Neuronal stem cell (in vitro differentiated cells): ENCODE data around the gene ACTN4.
"Not testable (repeated sequence)": the region's sequence is repeated elsewhere in the genome, so short reads cannot be mapped to it uniquely, and the experiment has no call there.

Experiments used
- DNase-seq: peaks from one replicate; pipeline ENCODE4 v3.0.0-alpha.2; 2013; ENCODE audit warnings: low spot score
- H2AFZ ChIP-seq: one replicate; pipeline ENCODE4 v1.6.1; 2013; ENCODE audit warnings: mild to moderate bottlenecking, low read length, inconsistent platforms
- H2AK5ac ChIP-seq: 2 replicates; pipeline ENCODE4 v1.6.1; 2013; ENCODE audit warnings: low read depth, mild to moderate bottlenecking, inconsistent platforms, low read length, moderate library complexity, mixed read lengths
- H2BK120ac ChIP-seq: 2 replicates; pipeline ENCODE4 v1.6.1; 2013; ENCODE audit warnings: low read depth, mild to moderate bottlenecking, inconsistent platforms, low read length, moderate library complexity, mixed read lengths
- H2BK12ac ChIP-seq: one replicate; pipeline ENCODE4 v1.6.1; 2013; ENCODE audit warnings: low read length, inconsistent platforms
- H2BK15ac ChIP-seq: 2 replicates; pipeline ENCODE4 v1.6.1; 2013; ENCODE audit warnings: mild to moderate bottlenecking, low read length, inconsistent platforms, mixed read lengths
- H2BK5ac ChIP-seq: one replicate; pipeline ENCODE4 v1.6.1; 2013; ENCODE audit warnings: inconsistent platforms, mild to moderate bottlenecking, low read length, moderate library complexity
- H3K14ac ChIP-seq: one replicate; pipeline ENCODE4 v1.6.1; 2013; ENCODE audit warnings: low read length, inconsistent platforms
- H3K18ac ChIP-seq: 2 replicates; pipeline ENCODE4 v1.6.1; 2013; ENCODE audit warnings: low read length, inconsistent platforms
- H3K23ac ChIP-seq: 2 replicates; pipeline ENCODE4 v1.6.1; 2013; ENCODE audit warnings: low read depth, mild to moderate bottlenecking, mixed read lengths, low read length, inconsistent platforms; ENCODE audit not compliant: poor library complexity
- H3K27ac ChIP-seq: replicated peaks from 3 replicates; pipeline ENCODE4 v1.5.1; 2013; ENCODE audit warnings: low read length, inconsistent platforms
- H3K27me3 ChIP-seq, 3 experiments: 2 replicates each; pipeline ENCODE4 v1.6.1; 2013; ENCODE audit warnings: low read length in 3 of 3, mild to moderate bottlenecking in 2 of 3, inconsistent platforms in 1 of 3, low read depth in 1 of 3, mixed read lengths in 1 of 3, moderate library complexity in 1 of 3; ENCODE audit not compliant: control insufficient read depth in 3 of 3, insufficient read depth in 3 of 3
- H3K36me3 ChIP-seq, 2 donors: replicated peaks in 1 of 2; 2 replicates each; pipeline ENCODE4 v1.6.1; 2013; ENCODE audit warnings: low read length in 2 of 2; ENCODE audit not compliant: control insufficient read depth in 2 of 2, insufficient read depth in 2 of 2
- H3K4ac ChIP-seq: 2 replicates; pipeline ENCODE4 v1.6.1; 2013; ENCODE audit warnings: inconsistent platforms, mild to moderate bottlenecking, low read length, moderate library complexity
- H3K4me1 ChIP-seq, 2 donors: 1 replicate in 1 of 2; 2 replicates in 1 of 2; pipeline ENCODE4 v1.6.1; 2013; ENCODE audit warnings: low read length in 2 of 2, low read depth in 1 of 2; ENCODE audit not compliant: control insufficient read depth in 2 of 2, insufficient read depth in 1 of 2
- H3K4me2 ChIP-seq: one replicate; pipeline ENCODE4 v1.6.1; 2013; ENCODE audit warnings: mild to moderate bottlenecking, low read length, inconsistent platforms; ENCODE audit not compliant: insufficient read depth, poor library complexity, severe bottlenecking
- H3K4me3 ChIP-seq, 2 donors: 2 replicates each; pipeline ENCODE4 v1.5.1; 2013; ENCODE audit warnings: low read length in 2 of 2, mild to moderate bottlenecking in 2 of 2, inconsistent platforms in 1 of 2, moderate library complexity in 1 of 2
- H3K79me1 ChIP-seq: one replicate; pipeline ENCODE4 v1.6.1; 2013; ENCODE audit warnings: low read depth, mild to moderate bottlenecking, inconsistent platforms, low read length, moderate library complexity
- H3K9ac ChIP-seq: one replicate; pipeline ENCODE4 v1.6.1; 2013; ENCODE audit warnings: mild to moderate bottlenecking, low read depth, low read length, inconsistent platforms; ENCODE audit not compliant: poor library complexity
- H3K9me3 ChIP-seq, 2 donors: replicated peaks in 1 of 2; 2 replicates each; pipeline versions ENCODE3 to v1.6.1; 2013; ENCODE audit warnings: low read length in 2 of 2, mild to moderate bottlenecking in 2 of 2, inconsistent platforms in 1 of 2, low read depth in 1 of 2, mixed read lengths in 1 of 2, moderate library complexity in 1 of 2; ENCODE audit not compliant: control insufficient read depth in 2 of 2, insufficient read depth in 1 of 2
- H4K8ac ChIP-seq: one replicate; pipeline ENCODE4 v1.6.1; 2013; ENCODE audit warnings: low read depth, mild to moderate bottlenecking, inconsistent platforms, low read length, moderate library complexity
- H4K91ac ChIP-seq: one replicate; pipeline ENCODE4 v1.6.1; 2013; ENCODE audit warnings: low read length, low read depth, mild to moderate bottlenecking, inconsistent platforms; ENCODE audit not compliant: poor library complexity
- WGBS, 2 donors: extraction: QIAGEN DNeasy Blood & Tissue Kit; methylation state at CpG; one replicate each; pipeline ENCODE4 v1.1.7; 2013; ENCODE audit warnings: missing lambda C conversion rate in 2 of 2, mixed read lengths in 1 of 2; ENCODE audit not compliant: insufficient read length in 2 of 2, insufficient replicate concordance in 1 of 2; ENCODE audit errors: extremely low coverage in 2 of 2; 5-methylcytosine and 5-hydroxymethylcytosine counted together

Gene ACTN4

DNA sequence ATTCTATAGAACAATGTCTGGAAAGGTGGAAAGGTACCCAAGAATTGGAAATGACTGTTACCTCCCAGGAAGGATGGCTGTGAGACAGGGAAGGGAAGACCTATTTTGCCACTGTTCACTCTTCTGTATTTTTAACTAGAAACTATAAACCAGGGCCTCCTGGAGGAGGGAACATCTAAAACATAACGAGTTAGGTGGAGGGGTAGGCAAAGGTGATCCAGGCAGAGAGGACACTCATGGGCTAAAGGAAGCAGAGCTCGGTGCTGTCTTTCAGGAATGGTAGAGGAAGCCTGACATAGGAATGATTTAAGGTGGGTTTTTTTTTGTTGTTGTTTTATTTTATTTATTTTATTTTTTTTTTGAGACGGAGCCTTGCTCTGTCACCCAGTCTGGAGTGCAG lies 22.6 kb upstream of the ACTN4 start:
- H2BK120ac ChIP-seq, result no peak overlapping the region
- 100% methylated on average over 1 of the region's 3 CpGs; no CpG with 5 or more reads in 1 of the 2 donors for WGBS, 2 donors
- no peak overlapping the region for H2BK12ac ChIP-seq
- H4K8ac ChIP-seq, result no peak overlapping the region
- DNase-seq, result no peak
- H3K14ac ChIP-seq, result no peak overlapping the region
- H3K9me3 ChIP-seq, result peaks cover 0 to 1% of the 10 kb centered on the region in 2 donors
- no peaks in the 10 kb centered on the region for H3K27me3 ChIP-seq
- peaks cover 42 to 89% of the 10 kb centered on the region in 2 donors for H3K36me3 ChIP-seq
- H2BK5ac ChIP-seq, result no peak overlapping the region
- H3K4me3 ChIP-seq, result no peak overlapping the region
- H2AK5ac ChIP-seq, result no peak overlapping the region
- H2BK15ac ChIP-seq, result no peak overlapping the region
- no peak overlapping the region for H3K4me2 ChIP-seq
- no peak overlapping the region for H3K23ac ChIP-seq
- no peak overlapping the region for H3K9ac ChIP-seq
- no peak overlapping the region for H4K91ac ChIP-seq
- H2AFZ ChIP-seq, result no peak overlapping the region
- H3K27ac ChIP-seq, result no peak overlapping the region
- peaks cover 1% of the 10 kb centered on the region for H3K79me1 ChIP-seq
- H3K4me1 ChIP-seq, result peaks cover under 1 to 1% of the 10 kb centered on the region in 2 donors
- H3K4ac ChIP-seq, result no peak overlapping the region
- H3K18ac ChIP-seq, result no peak overlapping the region

DNA sequence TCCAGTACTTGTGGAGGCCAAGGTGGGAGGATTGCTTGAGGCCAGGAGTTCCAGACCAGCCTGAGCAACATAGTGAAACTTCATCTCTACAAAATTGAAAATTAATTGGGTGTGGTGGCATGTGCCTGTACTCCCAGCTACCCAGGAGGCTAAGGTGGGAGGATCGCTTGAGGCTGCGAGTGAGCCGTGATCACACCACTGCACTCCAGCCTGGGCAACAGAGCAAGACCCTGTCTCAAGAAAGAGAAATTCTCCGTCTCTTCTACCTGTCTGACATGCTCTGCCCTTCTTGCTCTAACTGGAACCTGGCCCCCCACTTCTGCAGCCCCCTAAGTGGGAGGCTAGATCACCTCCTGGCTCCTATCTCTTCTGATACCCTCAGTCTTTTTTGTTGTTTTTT lies 21.0 kb upstream of the ACTN4 start:
- Histone ChIP-seq H3K4ac (no peak overlapping the region), H3K4me2 (no peak overlapping the region), H3K4me3 (no peak overlapping the region), H2BK15ac (no peak overlapping the region), H3K9me3 (peaks cover 0 to 1% of the 10 kb centered on the region in 2 donors), H3K27ac (no peak overlapping the region), H3K27me3 (no peaks in the 10 kb centered on the region), H3K36me3 (peaks cover 40 to 89% of the 10 kb centered on the region in 2 donors), H3K14ac (no peak overlapping the region), H2BK5ac (no peak overlapping the region), H2AK5ac (no peak overlapping the region), H3K18ac (no peak overlapping the region), H3K79me1 (no peaks in the 10 kb centered on the region), H4K8ac (no peak overlapping the region), H3K23ac (no peak overlapping the region), H2BK12ac (no peak overlapping the region), H2AFZ (no peak overlapping the region), H3K4me1 (no peaks in the 10 kb centered on the region), H3K9ac (no peak overlapping the region), H4K91ac (no peak overlapping the region), H2BK120ac (no peak overlapping the region)
- no peak for DNase-seq
- no CpG with 5 or more reads among the region's 4 CpGs for WGBS, 2 donors

DNA sequence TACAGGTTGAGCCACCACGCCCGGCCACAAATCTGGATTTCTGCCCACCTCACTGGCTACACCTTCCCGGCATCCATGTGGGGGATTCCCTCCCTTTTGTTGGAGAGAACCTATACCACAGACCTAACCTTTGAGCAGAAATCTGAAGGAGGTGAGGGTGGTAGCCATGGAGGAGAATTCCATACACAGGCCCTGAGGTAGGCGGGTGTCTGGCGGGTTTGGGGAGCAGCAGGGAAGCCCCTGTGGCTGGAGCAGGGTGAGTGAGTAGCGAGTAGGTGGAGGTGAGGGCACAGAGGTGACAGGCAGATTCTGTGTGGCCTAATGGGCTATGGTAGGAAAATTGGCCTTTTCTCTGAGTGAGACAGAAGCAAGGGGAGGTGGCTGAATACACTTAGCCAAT lies 17.9 kb upstream of the ACTN4 start:
- H3K23ac ChIP-seq, result no peak overlapping the region
- peaks cover 29 to 81% of the 10 kb centered on the region in 2 donors for H3K36me3 ChIP-seq
- no peak overlapping the region for H2BK5ac ChIP-seq
- H4K8ac ChIP-seq, result no peak overlapping the region
- no peak overlapping the region for H3K18ac ChIP-seq
- H3K14ac ChIP-seq, result no peak overlapping the region
- H2AK5ac ChIP-seq, result no peak overlapping the region
- H2AFZ ChIP-seq, result no peak overlapping the region
- no peaks in the 10 kb centered on the region for H3K79me1 ChIP-seq
- no peak overlapping the region for H2BK15ac ChIP-seq
- no peak for DNase-seq
- no peak overlapping the region for H2BK12ac ChIP-seq
- H3K9ac ChIP-seq, result no peak overlapping the region
- H4K91ac ChIP-seq, result no peak overlapping the region
- H3K4me1 ChIP-seq, result no peaks in the 10 kb centered on the region
- no peak overlapping the region for H3K4me2 ChIP-seq
- no peak overlapping the region for H3K4me3 ChIP-seq
- H3K4ac ChIP-seq, result no peak overlapping the region
- H3K27me3 ChIP-seq, result no peaks in the 10 kb centered on the region
- no peaks in the 10 kb centered on the region for H3K9me3 ChIP-seq
- no peak overlapping the region for H3K27ac ChIP-seq
- no CpG with 5 or more reads among the region's 6 CpGs for WGBS, 2 donors
- no peak overlapping the region for H2BK120ac ChIP-seq

GRCh38 chr19:38631301-38631700 lies 16.1 kb upstream of the ACTN4 start:
- H4K8ac ChIP-seq, H4K91ac ChIP-seq, H2AK5ac ChIP-seq, H3K79me1 ChIP-seq, H3K27me3 ChIP-seq, DNase-seq, H3K27ac ChIP-seq, H3K23ac ChIP-seq, H3K9ac ChIP-seq, H3K4me3 ChIP-seq, H3K9me3 ChIP-seq, H3K18ac ChIP-seq, H3K4me1 ChIP-seq, H2BK5ac ChIP-seq, H2BK12ac ChIP-seq, H3K4me2 ChIP-seq, H2BK120ac ChIP-seq, H2BK15ac ChIP-seq, H3K14ac ChIP-seq, H2AFZ ChIP-seq, H3K4ac ChIP-seq: not testable (repeated sequence)
- H3K36me3 ChIP-seq, result peaks cover 30 to 80% of the 10 kb centered on the region in 2 donors
- no CpG with 5 or more reads among the region's 11 CpGs for WGBS, 2 donors
